Suprapubic skin (tissue), 4 donors: ENCODE measurements around the gene MED1. TPM values are rescaled to one million over a fixed set of nuclear protein-coding genes. Genes with fewer than 3 reads are reported as not detected.

Experiments used
- DNase-seq, 2 donors: peaks; one replicate each; pipeline ENCODE4 v3.0.0-alpha.2; 2019; ENCODE audit warnings: low spot score in 2 of 2
- H3K27ac ChIP-seq: fragments of 200-600 bp; sonication (generic); one replicate; pipeline ENCODE4 v1.5.1; 2019
- H3K27me3 ChIP-seq: fragments of 200-600 bp; sonication (generic); one replicate; pipeline ENCODE4 v1.5.1; 2019
- H3K36me3 ChIP-seq: fragments of 200-600 bp; sonication (generic); one replicate; pipeline ENCODE4 v1.5.1; 2019
- H3K4me1 ChIP-seq: fragments of 200-600 bp; sonication (generic); one replicate; pipeline ENCODE4 v1.5.1; 2019
- H3K4me3 ChIP-seq: fragments of 200-600 bp; sonication (generic); one replicate; pipeline ENCODE4 v1.5.1; 2019; ENCODE audit warnings: mild to moderate bottlenecking
- H3K9me3 ChIP-seq: fragments of 200-600 bp; sonication (generic); one replicate; pipeline ENCODE4 v1.5.1; 2019
- CTCF ChIP-seq, 2 donors: fragments of 200-600 bp in 1 of 2; fragments of 450-650 bp in 1 of 2; sonication (generic) in 1 of 2; IDR thresholded peaks; one replicate each; pipeline ENCODE4 v1.5.1; 2016 to 2019; ENCODE audit warnings: antibody characterized with exemption in 2 of 2, mild to moderate bottlenecking in 1 of 2, moderate library complexity in 1 of 2
- EP300 ChIP-seq: sonication (generic); formaldehyde crosslinking; IDR thresholded peaks from one replicate; pipeline ENCODE4 v1.6.1; 2017; ENCODE audit warnings: antibody characterized with exemption
- POLR2A ChIP-seq, 2 donors: fragments of 450-650 bp; IDR thresholded peaks; one replicate each; pipeline ENCODE4 v1.6.1; 2017; ENCODE audit warnings: antibody characterized with exemption in 2 of 2, mild to moderate bottlenecking in 2 of 2, moderate library complexity in 2 of 2
- POLR2AphosphoS5 ChIP-seq, 3 donors: sonication (generic); formaldehyde crosslinking; IDR thresholded peaks; one replicate each; pipeline ENCODE4 v1.6.1; 2017; ENCODE audit warnings: antibody characterized with exemption in 3 of 3
- WGBS: methylation state at CpG from one replicate; pipeline ENCODE4 v1.1.5; 2018; 5-methylcytosine and 5-hydroxymethylcytosine counted together
- total RNA-seq, 4 donors: library from RNA; depleted of rRNA; stranded (reverse); fragments of >200 nt; gene quantifications; one replicate each; pipeline ENCODE4 v1.1.0, GENCODE V29; 2016

MED1 gene
- total RNA-seq, 4 donors from 2014 or later: 26.8 to 32.4 (median 29.8) TPM

- peak; percentile 73 to 78 for DNase-seq
- H3K4me3 ChIP-seq: peak overlapping the region; percentile 97
- no peaks in the 10 kb centered on the region for H3K27me3 ChIP-seq
- no peaks in the 10 kb centered on the region for H3K36me3 ChIP-seq
- no peaks in the 10 kb centered on the region for H3K9me3 ChIP-seq
- H3K27ac ChIP-seq: peak overlapping the region; percentile 99
- under 1% methylated on average over 28 of the region's 28 CpGs for WGBS
- TF ChIP-seq POLR2AphosphoS5 (IDR thresholded peaks at IDR 0.05) (no peak), CTCF (IDR thresholded peaks at IDR 0.05) (no peak)
- H3K4me1 ChIP-seq: peaks cover 40% of the 10 kb centered on the region
Observed at GRCh38 chr17:39462631-39463375, 11.7 kb upstream of the MED1 start.

DNA sequence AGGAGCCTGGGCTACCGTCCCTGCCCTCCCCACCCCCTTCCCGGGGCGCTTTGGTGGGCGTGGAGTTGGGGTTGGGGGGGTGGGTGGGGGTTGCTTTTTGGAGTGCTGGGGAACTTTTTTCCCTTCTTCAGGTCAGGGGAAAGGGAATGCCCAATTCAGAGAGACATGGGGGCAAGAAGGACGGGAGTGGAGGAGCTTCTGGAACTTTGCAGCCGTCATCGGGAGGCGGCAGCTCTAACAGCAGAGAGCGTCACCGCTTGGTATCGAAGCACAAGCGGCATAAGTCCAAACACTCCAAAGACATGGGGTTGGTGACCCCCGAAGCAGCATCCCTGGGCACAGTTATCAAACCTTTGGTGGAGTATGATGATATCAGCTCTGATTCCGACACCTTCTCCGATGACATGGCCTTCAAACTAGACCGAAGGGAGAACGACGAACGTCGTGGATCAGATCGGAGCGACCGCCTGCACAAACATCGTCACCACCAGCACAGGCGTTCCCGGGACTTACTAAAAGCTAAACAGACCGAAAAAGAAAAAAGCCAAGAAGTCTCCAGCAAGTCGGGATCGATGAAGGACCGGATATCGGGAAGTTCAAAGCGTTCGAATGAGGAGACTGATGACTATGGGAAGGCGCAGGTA lies 11.0 kb upstream of the MED1 start:
- DNase-seq: peak; percentile 63 to 78
- under 1% methylated on average over 34 of the region's 34 CpGs for WGBS
- H3K9me3 ChIP-seq: no peaks in the 10 kb centered on the region
- H3K27ac ChIP-seq: peak overlapping the region; percentile 99
- TF ChIP-seq POLR2AphosphoS5 (IDR thresholded peaks at IDR 0.05) (no peak), POLR2A (IDR thresholded peaks at IDR 0.05) (no peak), EP300 (no peak), CTCF (IDR thresholded peaks at IDR 0.05) (no peak)
- peaks cover 40% of the 10 kb centered on the region for H3K4me1 ChIP-seq
- peak overlapping the region; percentile 97 for H3K4me3 ChIP-seq
- no peaks in the 10 kb centered on the region for H3K36me3 ChIP-seq
- no peaks in the 10 kb centered on the region for H3K27me3 ChIP-seq

GRCh38 chr17:39461113-39461925 lies 10.3 kb upstream of the MED1 start, which contains the start of gene CDK12:
Gene CDK12, plus strand, starts transcription at chr17:39461486. Its CDS starts 586 bp downstream, at chr17:39462072.
- Histone ChIP-seq H3K4me3 (peak within 1 kb of the TSS; percentile 97), H3K36me3 (no peaks in the 10 kb centered on the region), H3K4me1 (peaks cover 40% of the 10 kb centered on the region), H3K27me3 (no peaks in the 10 kb centered on the region), H3K27ac (peak within 1 kb of the TSS; percentile 99), H3K9me3 (no peaks in the 10 kb centered on the region)
- TF ChIP-seq CTCF (IDR thresholded peaks at IDR 0.05) (no peak), POLR2A (IDR thresholded peaks at IDR 0.05) (peak; percentile 70 to 87), POLR2AphosphoS5 (IDR thresholded peaks at IDR 0.05) (peak in 2 of 3 donors; percentile 81 to 98), EP300 (no peak)
- 2% methylated on average over 40 of the region's 51 CpGs for WGBS
- DNase-seq: peak; percentile 97

DNA sequence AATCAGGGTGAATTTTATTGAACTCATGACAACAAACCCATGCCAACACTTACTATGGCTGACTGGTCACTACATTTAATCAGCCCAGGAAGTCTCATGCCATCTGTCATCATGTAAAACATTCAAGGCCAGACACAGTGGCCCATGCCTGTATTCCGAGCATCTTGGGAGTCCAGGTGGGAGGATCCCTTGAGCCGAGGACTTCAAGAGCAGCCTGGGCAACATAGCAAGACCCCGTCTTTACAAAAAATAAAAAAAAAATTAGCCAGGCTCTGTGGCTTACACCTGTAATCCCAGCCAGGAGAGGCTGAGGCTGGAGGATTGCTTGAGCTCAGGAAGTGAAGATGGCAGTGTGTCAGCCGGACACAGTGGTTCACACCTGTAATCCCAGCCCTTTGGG lies 4.9 kb upstream of the MED1 start:
- no peaks in the 10 kb centered on the region for H3K36me3 ChIP-seq
- DNase-seq: no peak
- no peaks in the 10 kb centered on the region for H3K9me3 ChIP-seq
- WGBS: 92% methylated on average over 4 of the region's 4 CpGs
- no peak overlapping the region for H3K4me3 ChIP-seq
- TF ChIP-seq POLR2A (IDR thresholded peaks at IDR 0.05) (no peak), EP300 (no peak), POLR2AphosphoS5 (IDR thresholded peaks at IDR 0.05) (no peak), CTCF (IDR thresholded peaks at IDR 0.05) (no peak)
- H3K4me1 ChIP-seq: peaks cover 10% of the 10 kb centered on the region
- no peak overlapping the region for H3K27ac ChIP-seq
- H3K27me3 ChIP-seq: no peaks in the 10 kb centered on the region
